GM10248 (cell line): ENCODE results near the gene STK17B.

ENCODE experiments used
- CTCF ChIA-PET: fragments of 300-600 bp; sonication (Branson Sonifier 250); formaldehyde crosslinking; extraction: SDS; loops from one replicate; lab custom pipeline; 2021; ENCODE audit warnings: antibody characterized with exemption; lab: Yijun Ruan, JAX
- POLR2A ChIA-PET: fragments of 350-650 bp; sonication (Branson Sonifier 250); formaldehyde crosslinking; extraction: SDS; loops from one replicate; lab custom pipeline; 2020; ENCODE audit warnings: antibody characterized with exemption; lab: Yijun Ruan, JAX
- DNase-seq: peaks from one replicate; pipeline ENCODE4 v3.0.0; 2012; ENCODE audit errors: extremely low spot score
- CTCF ChIP-seq: IDR thresholded peaks from 2 replicates; pipeline ENCODE4 v1.5.1; 2012; ENCODE audit warnings: mild to moderate bottlenecking, low read depth; ENCODE audit errors: extremely low read depth, missing control alignments, control extremely low read depth

Gene STK17B

DNA sequence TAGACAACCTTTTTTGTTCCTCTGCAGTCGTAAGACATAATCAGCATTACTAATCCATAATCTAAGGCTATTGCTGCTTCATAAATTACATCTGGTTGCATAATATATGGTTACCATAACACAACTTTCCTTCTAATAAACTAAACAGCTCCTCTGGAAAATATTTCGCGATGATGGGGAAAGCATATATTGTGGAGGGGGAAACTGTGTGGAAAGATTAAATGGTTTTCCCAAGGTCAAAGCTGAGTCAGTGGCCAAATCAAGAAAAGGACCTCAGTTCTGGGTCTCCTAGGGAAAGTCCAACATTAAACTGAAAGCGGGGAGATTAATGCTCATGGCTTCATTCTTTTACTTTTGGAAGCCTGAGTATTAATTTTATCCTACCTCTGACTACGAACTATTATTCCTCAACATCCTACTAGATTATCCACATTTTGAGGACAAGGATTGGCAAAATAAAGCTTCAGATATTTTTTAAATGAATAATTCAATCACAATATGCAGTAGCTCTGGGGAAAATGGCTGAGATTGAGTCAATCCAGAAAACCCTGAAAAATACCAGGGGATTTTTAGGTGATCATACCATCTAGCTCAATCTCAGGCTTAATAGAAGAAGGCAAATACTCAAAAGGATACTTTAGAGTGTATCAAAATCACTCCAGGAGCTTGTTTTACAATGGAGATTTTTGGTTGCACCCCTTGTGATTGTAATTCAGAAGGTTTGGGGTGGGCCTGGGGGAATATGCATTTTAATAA, 33.8 kb upstream of the STK17B start:
- DNase-seq = no peak
- POLR2A ChIA-PET = interaction anchor here (1.6 kb wide), 1 partner anchor 34 kb away, joined by 7 read pairs; the partner anchor contains the start of gene STK17B
- TF ChIP-seq CTCF = no peak
- CTCF ChIA-PET = interaction anchor here (0.8 to 2.7 kb wide), 11 partner anchors 8 to 138 kb away, joined by 3 to 14 read pairs (median 4); partner anchors contain the start of gene DNAH7

DNA sequence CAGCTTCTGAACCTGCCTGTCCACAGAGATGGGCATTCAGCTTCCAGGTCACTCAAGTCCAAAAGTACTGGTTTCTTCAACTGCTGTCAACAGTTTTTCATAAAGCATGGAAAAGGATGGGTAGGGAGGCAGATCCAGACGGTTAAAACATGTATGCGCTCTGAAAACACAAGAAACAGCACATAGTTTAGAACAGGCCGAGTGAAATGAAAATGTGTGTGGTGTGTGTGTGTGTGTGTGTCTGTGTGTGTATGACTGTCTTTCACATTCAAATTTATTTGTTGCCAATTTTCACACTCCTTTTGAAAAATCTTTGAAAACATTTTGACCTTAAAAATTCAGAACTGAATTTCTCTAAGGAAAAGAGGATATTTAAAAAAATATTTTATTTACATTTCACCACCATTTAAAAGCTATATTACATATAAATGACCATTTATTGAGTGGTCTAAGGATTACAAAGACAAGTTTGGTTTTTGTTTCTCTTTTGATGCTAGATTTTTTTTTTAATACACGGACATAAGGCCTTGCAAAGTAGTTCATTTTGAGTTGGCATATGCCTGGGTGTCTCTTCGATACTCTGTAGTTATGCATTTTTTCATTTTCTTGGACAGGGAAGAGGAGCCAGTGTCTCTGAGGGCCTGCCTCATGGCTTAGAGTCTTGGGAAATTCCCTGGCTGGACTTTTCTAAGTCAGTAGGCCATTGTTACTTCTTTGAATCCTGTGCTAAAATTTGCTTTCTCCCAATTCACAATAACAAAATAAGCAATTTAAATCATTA, 30.0 kb upstream of the STK17B start:
- TF ChIP-seq CTCF = no peak
- POLR2A ChIA-PET = interaction anchor here (0.7 to 1.2 kb wide), 2 partner anchors 11 to 25 kb away, joined by 3 read pairs; no protein-coding TSS in a partner anchor
- DNase-seq = no peak

GRCh38 chr2:196200557-196200956, 29.2 kb upstream of the STK17B start:
- no peak for TF ChIP-seq CTCF
- POLR2A ChIA-PET = no interaction called here
- peak; percentile 48 for DNase-seq
- CTCF ChIA-PET = interaction anchor here (0.8 to 2.3 kb wide), 6 partner anchors 10 to 54 kb away, joined by 3 to 10 read pairs (median 5); partner anchors contain the start of gene STK17B

More for the DNA sequence above, 30.0 kb upstream of the STK17B start:
- CTCF ChIA-PET = interaction anchor here (0.8 to 2.3 kb wide), 9 partner anchors 8 to 55 kb away, joined by 3 to 10 read pairs (median 5); partner anchors contain the start of gene STK17B

GRCh38 chr2:196195758-196196157, 24.4 kb upstream of the STK17B start:
- DNase-seq = no peak
- POLR2A ChIA-PET = no interaction called here
- TF ChIP-seq CTCF = no peak
- CTCF ChIA-PET = interaction anchor here (0.8 to 3.2 kb wide), 8 partner anchors 9 to 44 kb away, joined by 3 to 14 read pairs (median 4); no protein-coding TSS in a partner anchor

- ChIA-PET CTCF (interaction anchor here (0.8 to 3.2 kb wide), 6 partner anchors 10 to 45 kb away, joined by 3 to 14 read pairs (median 4); no protein-coding TSS in a partner anchor), POLR2A (no interaction called here)
Measured at GRCh38 chr2:196195302-196195701, 23.9 kb upstream of the STK17B start.

More at GRCh38 chr2:196195302-196195701, 23.9 kb upstream of the STK17B start:
- no peak for TF ChIP-seq CTCF
- DNase-seq = no peak
